Stimulated activated CD4-positive, alpha-beta T cell treated with anti-CD3 and anti-CD28 coated beads, TNF-alpha, amount 100 ng/mL, for 48 hours (primary cell): ENCODE data around the gene DNAJC1.
"Not testable (repeated sequence)": the region's sequence is repeated elsewhere in the genome, so short reads cannot be mapped to it uniquely, and the experiment has no call there.

ENCODE experiments used
- DNase-seq, 3 donors: peaks; one replicate each; pipeline ENCODE4 v3.0.0-alpha.2; 2020; ENCODE audit warnings: low read depth in 3 of 3

Gene DNAJC1

DNA sequence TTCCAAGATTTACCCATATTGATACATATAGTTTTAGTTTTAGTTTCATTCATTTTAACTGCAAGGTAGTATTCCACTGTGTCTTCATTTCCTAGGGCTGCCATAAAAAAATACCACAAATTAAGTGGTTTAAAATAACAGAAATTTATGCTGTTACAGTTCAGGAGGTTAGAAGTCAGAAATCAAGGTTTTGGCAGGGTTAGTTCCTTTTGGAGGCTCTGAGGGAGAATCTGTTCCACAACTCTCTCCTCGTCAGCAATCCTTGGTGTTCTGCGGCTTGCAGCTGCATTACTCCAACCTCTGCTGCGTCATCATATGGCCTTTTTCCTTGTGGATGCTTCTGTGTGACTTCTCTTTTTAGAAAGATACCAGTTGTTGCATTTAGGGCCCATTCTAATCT is 176.2 kb downstream of the DNAJC1 start:
- no peak for DNase-seq

DNA sequence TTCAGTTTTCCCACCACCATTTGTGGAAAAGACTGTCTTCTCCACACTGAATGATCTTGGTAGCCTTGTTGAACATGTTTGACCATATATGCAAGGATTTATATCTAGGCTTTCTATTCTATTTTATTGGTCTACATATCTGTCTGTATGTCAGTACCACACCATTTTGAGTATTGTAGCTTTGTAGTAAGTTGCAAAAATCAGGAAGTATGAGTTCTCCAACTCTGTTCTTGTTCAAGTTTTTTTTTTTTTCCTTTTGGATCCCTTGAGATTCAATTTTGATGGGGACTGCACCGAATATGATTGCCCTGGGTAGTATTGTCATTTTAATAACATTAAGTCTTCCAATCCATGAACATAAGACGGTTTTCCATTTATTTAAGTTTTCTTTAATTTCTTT is 176.8 kb downstream of the DNAJC1 start:
- DNase-seq: no peak

DNA sequence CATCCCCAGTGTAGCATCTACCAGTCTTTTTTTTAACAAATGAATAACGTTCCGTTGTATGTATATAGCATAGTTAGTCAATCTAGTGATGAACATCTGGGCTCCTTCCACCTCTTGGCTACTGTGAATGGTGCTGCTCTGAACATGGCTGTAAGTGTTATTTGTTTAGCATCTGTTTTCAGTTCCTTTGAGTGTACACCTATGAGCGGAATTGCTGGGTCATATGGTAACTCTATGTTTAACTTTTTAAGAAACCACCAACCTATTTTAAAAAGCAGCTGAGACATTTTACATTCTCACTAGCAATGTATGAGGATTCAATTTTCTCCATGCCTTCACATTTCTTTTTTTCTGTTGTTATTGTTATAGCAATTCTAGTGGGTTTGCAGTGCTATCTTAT is 178.2 kb downstream of the DNAJC1 start:
- DNase-seq: no peak

DNA sequence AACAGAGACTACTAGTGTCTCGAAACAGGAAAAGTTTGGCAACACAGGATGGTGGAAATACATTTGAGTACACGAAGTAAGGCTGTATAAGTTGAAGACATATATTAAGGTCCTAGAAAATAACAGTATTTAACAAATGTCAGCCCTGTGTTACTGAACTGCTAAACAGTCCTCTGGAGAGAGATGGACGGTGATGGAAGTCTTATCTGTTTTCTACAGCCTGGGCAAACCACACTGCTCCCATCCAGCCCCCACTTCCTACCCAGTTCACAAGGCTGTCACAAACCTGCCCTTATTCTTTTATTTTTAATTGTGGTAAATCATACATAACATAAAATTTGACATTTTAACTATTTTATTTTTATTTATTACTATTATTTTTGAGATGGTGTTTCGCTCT is 179.1 kb downstream of the DNAJC1 start:
- DNase-seq: no peak

DNA sequence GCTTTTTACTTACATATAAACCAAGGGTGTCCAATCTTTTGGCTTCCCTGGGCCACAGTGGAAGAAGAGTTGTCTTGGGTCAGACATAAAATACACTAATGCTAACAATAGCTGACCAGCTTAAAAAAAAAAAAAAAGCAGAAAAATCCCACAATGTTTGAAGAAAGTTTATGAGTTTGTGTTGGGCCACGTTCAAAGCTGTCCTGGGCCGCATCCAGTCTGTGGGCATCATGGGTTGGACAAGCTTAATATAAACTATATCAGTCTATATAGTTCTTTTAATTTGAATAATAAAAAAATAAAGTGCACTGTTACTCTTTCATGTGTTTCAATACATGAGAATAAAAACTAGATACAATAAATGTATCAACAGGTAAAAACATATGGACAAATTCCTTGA is 179.9 kb downstream of the DNAJC1 start:
- no peak for DNase-seq

DNA sequence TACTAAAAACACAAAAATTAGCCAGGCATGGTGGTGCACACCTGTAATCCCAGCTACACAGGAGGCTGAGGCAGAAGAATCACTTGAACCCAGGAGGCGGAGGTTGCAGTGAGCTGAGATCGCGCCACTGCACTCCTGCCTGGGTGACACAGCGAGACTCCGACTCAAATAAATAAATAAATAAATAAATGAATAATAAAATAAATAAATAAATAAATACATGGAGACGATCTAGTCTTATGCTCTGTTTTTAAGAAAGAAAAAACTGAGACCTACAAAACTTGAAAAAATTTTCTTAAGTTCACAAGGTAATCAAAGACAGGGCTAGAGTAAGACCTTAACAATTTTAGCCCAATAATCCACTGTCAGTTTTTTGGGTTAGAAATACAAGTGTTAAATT is 181.3 kb downstream of the DNAJC1 start:
- DNase-seq: not testable (repeated sequence)

DNA sequence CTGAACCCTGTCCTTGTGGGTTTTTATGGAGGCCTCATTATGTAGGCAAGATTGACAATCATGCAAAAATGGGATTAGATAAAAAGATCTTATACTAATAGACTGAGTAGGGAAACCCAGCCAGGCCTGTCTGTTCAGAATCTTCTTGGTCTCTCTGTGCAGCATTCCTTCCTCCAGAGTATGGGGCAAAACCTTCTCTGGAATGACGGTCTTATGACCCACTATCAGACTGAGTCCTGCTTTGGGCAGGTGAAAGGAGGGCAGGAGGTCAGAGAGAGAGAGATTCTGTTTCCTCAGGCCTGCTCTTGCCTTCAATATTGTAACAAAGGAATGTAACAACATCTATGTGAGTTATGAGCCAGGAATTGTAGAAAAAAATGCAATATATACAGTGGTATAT is 182.6 kb downstream of the DNAJC1 start:
- DNase-seq: no peak

DNA sequence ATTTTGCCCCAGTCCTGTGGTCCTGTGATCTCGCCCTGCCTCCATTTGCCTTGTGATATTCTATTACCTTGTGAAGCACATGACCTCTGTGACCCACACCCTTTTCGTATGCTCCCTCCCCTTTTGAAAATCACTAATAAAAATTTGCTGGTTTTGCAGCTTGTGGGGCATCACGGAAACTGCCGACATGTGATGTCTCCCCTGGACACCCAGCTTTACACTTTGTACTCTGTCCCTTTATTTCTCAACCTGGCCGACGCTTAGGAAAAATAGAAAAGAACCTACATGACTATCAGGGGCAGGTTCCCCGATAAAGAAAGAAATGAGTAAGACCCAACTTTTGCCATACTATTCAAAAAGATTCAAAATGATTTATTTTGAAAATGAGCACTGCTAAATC is 185.1 kb downstream of the DNAJC1 start:
- DNase-seq: not testable (repeated sequence)

DNA sequence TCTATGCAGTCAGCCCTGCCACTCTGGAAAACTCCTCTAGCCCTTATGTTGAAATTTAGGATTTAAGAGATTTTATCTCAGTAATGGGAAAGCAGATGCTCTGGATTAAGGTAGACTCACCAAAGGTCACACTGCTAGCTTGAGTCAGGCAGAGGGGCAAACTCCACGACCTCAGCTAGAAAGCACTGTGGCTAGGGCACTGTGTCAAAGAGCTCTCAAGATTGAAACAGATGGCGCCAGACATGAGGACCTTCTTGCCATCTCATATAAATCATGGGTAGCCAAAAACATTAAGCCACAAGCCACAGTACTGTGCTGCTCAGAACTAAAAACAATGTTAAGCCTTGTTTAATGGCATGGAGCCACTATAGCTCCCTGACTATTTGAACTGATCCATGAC is 188.7 kb downstream of the DNAJC1 start:
- no peak for DNase-seq

DNA sequence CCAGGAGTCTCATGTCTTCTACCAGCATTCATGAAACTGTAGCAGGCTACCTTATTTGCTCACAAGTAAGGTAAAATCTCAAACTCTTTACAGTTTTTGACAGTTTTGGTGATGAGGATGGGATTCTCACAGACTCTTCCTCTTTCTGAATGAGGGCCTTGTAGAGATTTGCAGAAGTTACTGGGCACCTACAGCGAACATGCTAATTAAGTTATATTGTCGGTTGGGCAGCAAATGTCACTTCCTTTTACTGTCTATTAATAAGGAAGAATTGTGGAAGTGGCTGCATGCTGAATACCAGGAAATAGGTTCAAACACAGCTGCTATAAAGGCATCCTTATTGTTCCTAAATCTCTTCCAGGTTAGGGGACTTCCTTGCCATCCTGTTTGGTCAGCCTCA is 189.6 kb downstream of the DNAJC1 start:
- no peak for DNase-seq

DNA sequence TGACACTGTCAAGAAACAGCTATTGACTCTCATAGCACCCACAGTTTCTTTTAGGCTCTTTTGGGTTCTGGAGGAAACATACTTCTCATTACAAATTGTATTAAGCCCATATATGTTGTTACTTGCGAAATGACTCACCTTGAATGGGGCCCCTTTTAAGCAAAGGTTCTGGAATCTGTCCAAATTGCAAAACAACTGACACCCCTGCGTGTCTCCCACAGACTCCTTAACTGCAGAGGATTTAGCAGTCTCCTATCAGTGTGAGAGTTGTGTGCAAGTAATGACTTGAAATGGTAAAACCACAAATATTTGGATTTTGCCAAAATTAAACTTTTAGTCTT is 192.3 kb downstream of the DNAJC1 start:
- no peak for DNase-seq

DNA sequence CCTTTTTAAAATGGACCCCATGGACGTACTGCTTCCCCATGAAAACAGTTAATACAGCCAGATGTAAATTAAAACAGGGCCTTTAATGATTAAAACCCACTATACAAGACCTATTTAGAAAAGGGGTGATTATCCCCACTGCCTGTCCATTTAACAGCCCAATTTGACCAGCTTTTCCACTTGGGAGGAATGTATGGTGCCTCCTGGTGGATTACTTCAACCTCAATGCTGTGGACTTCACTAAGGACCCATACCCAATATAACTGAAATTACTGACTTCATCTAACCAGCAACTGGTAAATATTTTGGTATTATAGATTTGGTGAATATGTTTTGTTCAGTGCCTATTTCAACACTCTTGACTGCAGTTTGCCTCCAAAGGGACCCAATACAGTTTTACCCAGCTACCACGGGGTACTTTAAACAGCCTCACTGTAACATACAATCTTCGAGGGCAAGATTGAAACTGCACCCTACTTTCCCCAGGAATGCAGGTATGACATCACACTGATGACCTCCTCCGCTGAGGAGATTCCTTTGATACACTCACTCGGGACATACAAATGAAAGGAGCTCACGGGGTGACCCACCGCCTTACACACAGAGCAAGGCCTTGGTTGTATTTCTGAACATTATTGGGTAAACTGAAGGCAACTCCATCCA is 192.8 kb downstream of the DNAJC1 start:
- no peak for DNase-seq

DNA sequence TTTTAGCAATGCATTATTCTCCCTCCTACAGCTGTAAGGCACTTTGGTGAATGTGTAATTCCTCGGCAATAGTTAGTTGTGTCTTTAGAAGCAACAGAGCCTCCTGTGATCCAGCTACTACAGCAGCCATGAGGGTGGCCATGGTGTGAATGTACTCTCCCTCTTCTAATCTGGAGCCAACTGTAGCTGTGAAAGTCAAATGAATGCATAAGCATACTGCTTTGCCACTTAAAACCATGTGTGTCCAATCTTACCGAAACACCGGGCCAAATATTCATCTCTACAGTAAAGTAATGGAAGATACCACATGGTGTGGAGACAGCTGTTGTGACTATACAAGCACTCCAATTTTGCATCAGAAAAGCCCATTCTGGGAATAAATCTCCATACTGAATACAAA is 195.0 kb downstream of the DNAJC1 start:
- no peak for DNase-seq

DNA sequence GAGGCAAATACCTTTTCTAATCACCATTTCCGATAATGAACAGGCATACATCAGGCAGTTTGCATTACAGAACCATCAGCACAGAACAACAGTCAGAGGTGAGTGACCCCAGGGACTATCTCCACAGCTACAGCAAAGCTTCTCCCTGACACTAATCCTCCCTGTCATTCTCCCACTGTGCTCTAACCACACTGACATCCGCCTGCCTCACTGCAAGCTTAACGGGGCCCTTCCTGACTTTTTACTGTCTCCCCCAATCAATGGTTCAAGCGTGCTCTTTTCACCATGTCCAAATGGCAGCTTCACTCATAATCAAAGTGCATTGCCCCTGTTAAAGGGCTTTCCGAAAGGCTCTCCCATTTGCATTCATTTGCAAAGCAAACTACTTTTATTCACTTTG is 196.3 kb downstream of the DNAJC1 start:
- DNase-seq: no peak

DNA sequence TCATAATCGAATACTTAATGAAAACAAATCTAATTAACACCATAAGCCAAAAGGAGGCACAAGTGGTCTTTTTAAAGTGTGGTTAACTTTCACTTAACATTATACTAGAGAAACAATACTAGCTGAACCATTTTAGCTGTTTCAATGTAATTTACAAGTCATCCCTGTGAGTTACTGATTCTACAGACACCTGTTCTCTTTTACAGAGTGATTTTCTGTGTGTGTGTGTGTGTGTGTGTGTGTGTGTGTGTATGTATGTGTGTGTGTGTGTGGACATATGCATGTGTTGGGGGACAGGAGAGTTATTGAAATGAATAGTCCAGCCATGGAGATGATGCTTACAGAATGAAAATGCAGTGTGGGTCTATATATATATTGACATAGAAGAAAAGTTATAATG is 200.2 kb downstream of the DNAJC1 start:
- DNase-seq: no peak

DNA sequence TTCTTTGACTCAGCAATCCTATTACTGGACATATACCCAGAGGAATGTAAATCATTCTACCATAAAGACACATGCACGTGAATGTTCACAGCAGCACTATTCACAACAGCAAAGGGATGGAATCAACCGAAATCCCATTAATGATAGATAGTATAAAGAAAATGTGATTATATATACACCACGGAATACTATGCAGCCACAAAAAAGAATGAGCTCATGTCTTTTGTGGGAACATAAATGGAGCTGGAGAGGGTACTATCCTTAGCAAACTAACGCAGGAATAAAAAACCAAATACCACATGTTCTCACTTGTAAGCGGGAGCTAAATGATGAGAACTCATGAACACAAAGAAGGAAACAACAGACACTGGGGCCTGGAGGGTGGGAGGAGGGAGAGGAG is 201.9 kb downstream of the DNAJC1 start:
- no peak for DNase-seq

DNA sequence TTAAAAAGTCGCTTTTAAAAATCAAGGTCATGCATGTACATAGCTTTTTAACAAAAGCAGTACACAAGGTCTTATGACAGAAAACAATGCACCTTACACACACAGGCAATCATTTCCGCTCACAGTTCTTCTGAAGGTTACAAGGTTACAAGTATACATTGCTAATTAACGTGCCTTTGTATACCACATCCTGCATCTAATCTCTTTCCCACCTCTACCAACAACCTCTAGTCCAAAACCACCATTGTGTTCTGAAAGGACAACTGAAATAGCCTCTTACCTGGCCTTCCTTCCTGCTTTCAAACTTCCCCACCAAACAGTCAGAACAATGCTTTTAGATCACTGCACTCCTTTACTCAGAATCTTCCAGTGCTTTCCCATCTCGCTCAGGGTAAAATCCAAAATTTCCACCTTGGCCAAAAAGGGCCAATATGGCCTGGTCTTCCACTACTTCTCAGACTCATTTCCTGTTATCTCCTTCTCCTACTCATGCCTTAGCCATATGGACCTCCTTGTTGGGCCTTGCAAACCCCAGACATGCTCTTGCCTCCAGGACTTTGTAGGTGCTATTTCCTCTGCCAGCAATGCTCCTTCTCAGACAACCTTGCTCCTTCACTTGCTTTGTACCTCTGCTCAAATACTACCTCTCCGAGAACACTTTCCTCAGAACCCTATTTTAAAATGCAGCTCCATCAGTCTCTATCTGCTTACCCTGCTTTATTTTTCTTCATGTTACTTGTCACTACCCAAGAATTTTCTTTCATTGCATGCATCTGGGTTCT is 205.4 kb downstream of the DNAJC1 start:
- DNase-seq: no peak

DNA sequence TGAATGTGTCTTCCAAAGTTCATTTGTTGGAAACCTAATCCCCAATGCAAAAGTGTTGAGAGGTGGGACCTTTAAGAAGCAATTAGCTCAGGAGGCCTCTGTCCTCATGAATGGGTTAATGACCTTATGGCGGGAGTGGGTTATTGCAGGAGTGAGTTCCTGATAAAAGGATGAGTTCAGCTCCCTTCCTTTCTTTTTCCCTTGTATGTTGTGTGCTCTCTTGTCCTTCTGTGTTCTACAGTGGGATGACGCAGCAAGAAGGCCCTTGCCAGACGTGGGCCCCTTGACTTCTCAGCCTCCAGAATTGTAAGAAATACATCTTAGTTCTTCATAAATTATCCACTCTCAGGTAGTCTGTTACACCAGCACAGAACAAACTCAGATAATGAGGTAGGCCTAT is 206.0 kb downstream of the DNAJC1 start:
- DNase-seq: no peak

DNA sequence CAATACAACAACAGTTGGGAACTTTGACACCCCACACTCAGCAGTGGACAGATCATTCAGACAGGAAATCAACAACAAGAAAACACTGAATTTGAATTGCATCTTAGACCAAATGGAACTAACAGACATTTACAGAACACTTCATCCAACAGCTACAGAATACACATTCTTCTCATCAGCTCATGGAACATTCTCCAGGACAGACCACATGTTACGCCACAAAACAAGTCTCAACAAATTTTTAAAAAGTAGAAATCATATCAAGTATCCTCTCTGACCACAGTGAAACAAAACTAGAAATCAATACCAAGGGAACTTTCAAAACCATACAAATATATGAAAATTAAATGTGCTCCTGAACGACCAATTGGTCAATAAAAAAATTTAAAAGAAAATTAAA is 212.3 kb downstream of the DNAJC1 start:
- DNase-seq: no peak

DNA sequence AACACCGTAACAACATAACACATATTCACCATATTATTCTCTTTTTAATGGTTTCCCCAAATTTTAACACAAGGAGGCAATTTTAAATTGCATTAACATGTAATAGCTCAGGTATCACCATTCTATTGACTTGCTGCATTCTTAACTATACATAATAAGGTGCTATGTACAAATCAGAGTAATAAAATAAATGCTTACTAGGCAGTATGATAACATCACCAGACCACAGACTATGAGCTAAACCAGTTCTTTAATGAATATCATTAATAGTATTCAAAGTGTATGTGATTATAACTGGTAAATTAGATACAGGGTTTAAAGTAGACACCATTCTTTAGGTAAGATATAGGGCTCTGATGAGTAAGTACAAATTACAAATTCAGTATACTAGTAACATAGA is 226.6 kb downstream of the DNAJC1 start:
- DNase-seq: no peak

DNA sequence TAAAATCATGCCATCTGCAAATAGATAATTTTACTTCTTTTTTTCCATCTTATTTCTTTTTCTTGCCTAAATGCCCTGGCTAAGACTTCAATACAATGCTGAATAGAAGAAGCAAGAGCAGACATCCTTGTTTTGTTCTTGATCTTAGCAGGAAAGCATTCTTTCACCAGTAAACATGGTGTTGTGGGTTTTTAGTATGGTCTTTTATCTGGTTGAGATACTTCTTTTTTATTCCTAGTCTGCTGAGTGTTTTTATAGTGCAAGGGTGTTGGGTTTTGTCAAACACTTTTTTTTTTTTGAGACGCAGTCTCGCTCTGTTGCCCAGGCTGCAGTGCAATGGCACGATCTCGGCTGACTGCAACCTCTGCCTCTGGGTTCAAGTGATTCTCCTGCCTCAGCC is 232.3 kb downstream of the DNAJC1 start:
- no peak for DNase-seq

DNA sequence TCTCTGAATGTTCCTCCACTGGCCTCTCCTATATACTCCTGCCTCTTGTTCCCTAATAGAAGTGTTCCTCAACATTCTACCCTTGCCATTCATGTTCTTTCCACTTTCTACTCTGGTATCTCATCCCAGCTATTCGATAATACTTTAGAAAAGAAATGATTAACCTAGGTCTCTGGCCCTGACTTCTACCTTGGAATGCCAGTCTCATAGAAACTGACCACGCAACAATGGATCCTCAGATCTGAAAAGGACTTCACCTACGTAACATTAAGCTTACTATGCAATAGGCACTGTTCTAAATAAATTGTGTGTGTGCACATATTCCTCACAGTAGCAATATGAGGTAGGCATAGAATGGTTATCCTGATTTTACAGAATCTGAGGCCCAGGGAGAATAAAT is 234.5 kb downstream of the DNAJC1 start:
- DNase-seq: no peak

DNA sequence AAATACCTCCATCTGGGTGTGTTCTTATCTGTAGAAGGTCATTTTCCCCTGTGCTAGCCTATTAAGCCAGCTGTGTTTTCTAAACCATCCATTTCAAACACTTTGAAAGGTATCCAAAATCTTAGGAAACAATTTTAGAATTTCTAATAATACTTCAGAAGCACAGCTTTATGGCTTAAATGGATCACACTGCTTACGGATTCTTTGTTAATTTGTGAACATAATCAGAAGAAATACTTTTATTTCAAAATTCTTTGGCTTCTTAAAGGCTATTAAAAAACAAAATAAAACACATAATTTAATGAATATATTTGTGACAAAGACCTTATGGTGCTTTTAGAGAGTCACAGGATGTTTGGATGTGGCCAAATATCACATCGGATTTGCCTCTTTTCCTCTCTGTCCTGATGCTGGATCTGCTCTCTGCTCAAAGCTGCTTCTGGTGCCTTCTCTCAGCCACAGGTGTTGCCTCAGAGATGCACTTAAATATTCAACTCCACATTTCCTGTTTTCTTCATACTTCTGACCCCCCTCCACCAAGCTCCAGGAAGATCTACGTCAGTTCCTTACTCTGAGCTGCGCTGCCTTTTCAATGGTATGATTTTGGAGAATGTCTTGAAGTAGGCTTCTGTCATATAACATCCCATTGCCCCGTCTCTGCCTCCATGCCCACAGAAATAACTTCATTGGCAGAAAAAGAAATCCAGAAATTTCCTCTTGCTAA is 238.9 kb downstream of the DNAJC1 start:
- no peak for DNase-seq
